CD4-positive, alpha-beta T cell (primary cell): ENCODE results near the gene PAX4. TPM values are rescaled to one million over a fixed set of nuclear protein-coding genes. Genes with fewer than 3 reads are reported as not detected.

Experiments
- ATAC-seq: fragments of 200-7000 bp; cut with Tn5 transposase; one replicate; pipeline ENCODE4 v1.10.0; 2022; ENCODE audit warnings: mild to moderate bottlenecking; ENCODE audit not compliant: poor library complexity
- CTCF ChIA-PET: fragments of 350-600 bp; sonication (Branson Sonifier 250); formaldehyde crosslinking; loops from one replicate; lab custom pipeline; 2021; ENCODE audit warnings: antibody characterized with exemption, inconsistent platforms; lab: Charles Lee
- POLR2A ChIA-PET: fragments of 350-600 bp; sonication (Branson Sonifier 250); formaldehyde crosslinking; loops from one replicate; lab custom pipeline; 2021; ENCODE audit warnings: antibody characterized with exemption, inconsistent platforms; lab: Charles Lee
- DNase-seq, 14 experiments: peaks; one replicate each; pipeline ENCODE4 v3.0.0-alpha.2; 2013 to 2020; ENCODE audit warnings: mixed read lengths in 2 of 14
- H3K27ac ChIP-seq, 2 donors: one replicate each; pipeline versions ENCODE4 v1.5.1 to v1.7.0; 2013; ENCODE audit warnings: low read length in 2 of 2, low read depth in 1 of 2, mild to moderate bottlenecking in 1 of 2
- H3K27me3 ChIP-seq, 2 experiments: 1 replicate in 1 of 2; 2 replicates in 1 of 2; pipeline versions ENCODE4 v1.6.1 to v1.7.0; 2013; ENCODE audit warnings: low read length in 2 of 2, control low read depth in 1 of 2, mild to moderate bottlenecking in 1 of 2, moderate library complexity in 1 of 2; ENCODE audit not compliant: insufficient read depth in 2 of 2, control insufficient read depth in 1 of 2
- H3K36me3 ChIP-seq: one replicate; pipeline ENCODE4 v1.6.1; 2013; ENCODE audit warnings: low read length, control low read depth; ENCODE audit not compliant: insufficient read depth
- H3K4me1 ChIP-seq: one replicate; pipeline ENCODE4 v1.6.1; 2013; ENCODE audit warnings: low read length, control low read depth; ENCODE audit not compliant: insufficient read depth
- H3K4me3 ChIP-seq: one replicate; pipeline ENCODE4 v1.5.1; 2013; ENCODE audit warnings: mild to moderate bottlenecking, low read length, moderate library complexity
- H3K9me3 ChIP-seq, 2 experiments: 1 replicate in 1 of 2; 2 replicates in 1 of 2; pipeline versions ENCODE4 v1.6.1 to v1.7.0; 2013; ENCODE audit warnings: low read length in 2 of 2, mild to moderate bottlenecking in 2 of 2, control low read depth in 1 of 2, moderate library complexity in 1 of 2; ENCODE audit not compliant: control insufficient read depth in 1 of 2, insufficient read depth in 1 of 2
- H3K27ac Mint-ChIP-seq: one replicate; pipeline ENCODE4 v1.8.0; 2020; ENCODE audit warnings: mixed read lengths
- H3K27me3 Mint-ChIP-seq: one replicate; pipeline ENCODE4 v1.8.0; 2021; ENCODE audit warnings: mixed read lengths
- H3K36me3 Mint-ChIP-seq: one replicate; pipeline ENCODE4 v1.8.0; 2021; ENCODE audit warnings: low read depth, mixed read lengths
- H3K4me1 Mint-ChIP-seq: one replicate; pipeline ENCODE4 v1.8.0; 2021; ENCODE audit warnings: low read depth, mixed read lengths
- H3K4me3 Mint-ChIP-seq: one replicate; pipeline ENCODE4 v1.8.0; 2020; ENCODE audit warnings: mild to moderate bottlenecking, mixed read lengths
- H3K9me3 Mint-ChIP-seq: one replicate; pipeline ENCODE4 v1.8.0; 2020; ENCODE audit warnings: mixed read lengths
- CTCF ChIP-seq: fragments of 200-600 bp; IDR thresholded peaks from one replicate; pipeline ENCODE4 v1.8.0; 2022; ENCODE audit warnings: antibody characterized with exemption, mild to moderate bottlenecking
- intact Hi-C, 2 experiments: fragments of 100-400 bp; cut with DNase I in 1 of 2; cut with micrococcal nuclease in 1 of 2; formaldehyde crosslinking; loops; one replicate each; pipeline versions ENCODE4 v1.15.1 to v1.9.0; 2023 to 2025; cut with DNase I, micrococcal nuclease
- total RNA-seq, 174 experiments: library from RNA in 2 of 174; stranded (reverse) in 2 of 174; gene quantifications; one replicate each; pipeline ENCODE4 v1.2.3 and lab custom pipeline; 2021 to 2026

PAX4 gene
- total RNA-seq, 2 experiments from 2014 or later = not detected

- Mint-ChIP-seq H3K36me3 (no peaks in the 10 kb centered on the region), H3K27ac (no peak overlapping the region), H3K9me3 (no peaks in the 10 kb centered on the region), H3K27me3 (peaks cover 47% of the 10 kb centered on the region), H3K4me3 (no peak overlapping the region), H3K4me1 (no peaks in the 10 kb centered on the region)
- no peak for TF ChIP-seq CTCF
- Histone ChIP-seq H3K4me3 (no peak overlapping the region), H3K27ac (no peak overlapping the region), H3K9me3 (no peaks in the 10 kb centered on the region), H3K4me1 (no peaks in the 10 kb centered on the region), H3K27me3 (peaks cover 0 to 3% of the 10 kb centered on the region in 2 experiments), H3K36me3 (no peaks in the 10 kb centered on the region)
- intact Hi-C loops = no loop called here
- ChIA-PET CTCF (interaction anchor here (0.5 kb wide), 1 partner anchor 33 kb away, joined by 3 read pairs; no protein-coding TSS in a partner anchor), POLR2A (no interaction called here)
- no peak for DNase-seq
- no peak for ATAC-seq
Observed at GRCh38 chr7:127632276-127632910, 14.5 kb upstream of the PAX4 start.

GRCh38 chr7:127629268-127629854, 11.4 kb upstream of the PAX4 start:
- ATAC-seq = no peak
- peak in 10 of 14 experiments; percentile 2 to 44 (median 18) for DNase-seq
- no peak overlapping the region for H3K27ac Mint-ChIP-seq
- H3K27me3 Mint-ChIP-seq = peaks cover 40% of the 10 kb centered on the region
- no peaks in the 10 kb centered on the region for H3K9me3 Mint-ChIP-seq
- H3K4me3 Mint-ChIP-seq = no peak overlapping the region
- H3K4me1 Mint-ChIP-seq = no peaks in the 10 kb centered on the region
- H3K36me3 Mint-ChIP-seq = no peaks in the 10 kb centered on the region
- Histone ChIP-seq H3K4me3 (no peak overlapping the region), H3K9me3 (no peaks in the 10 kb centered on the region), H3K27ac (no peak overlapping the region), H3K27me3 (no peaks in the 10 kb centered on the region), H3K36me3 (no peaks in the 10 kb centered on the region), H3K4me1 (no peaks in the 10 kb centered on the region)
- TF ChIP-seq CTCF = peak; percentile 18
- intact Hi-C loops = no loop called here
- ChIA-PET CTCF (interaction anchor here (0.6 to 0.7 kb wide), 2 partner anchors 282 to 1194 kb away, joined by 3 read pairs; no protein-coding TSS in a partner anchor), POLR2A (no interaction called here)

GRCh38 chr7:127628445-127628844, 10.5 kb upstream of the PAX4 start:
- no peak overlapping the region for H3K27ac ChIP-seq
- intact Hi-C loops = no loop called here
- POLR2A ChIA-PET = no interaction called here
- no peaks in the 10 kb centered on the region for H3K27me3 ChIP-seq
- H3K27me3 Mint-ChIP-seq = peaks cover 32% of the 10 kb centered on the region
- no peaks in the 10 kb centered on the region for H3K4me1 ChIP-seq
- no peak overlapping the region for H3K27ac Mint-ChIP-seq
- CTCF ChIA-PET = interaction anchor here (0.7 kb wide), 1 partner anchor 281 kb away, joined by 3 read pairs; no protein-coding TSS in a partner anchor
- ATAC-seq (no peak), DNase-seq (no peak)
- H3K9me3 Mint-ChIP-seq = no peaks in the 10 kb centered on the region
- H3K4me1 Mint-ChIP-seq = no peaks in the 10 kb centered on the region
- H3K4me3 Mint-ChIP-seq = no peak overlapping the region
- no peaks in the 10 kb centered on the region for H3K36me3 ChIP-seq
- no peak overlapping the region for H3K4me3 ChIP-seq
- TF ChIP-seq CTCF = no peak
- H3K9me3 ChIP-seq = no peaks in the 10 kb centered on the region
- no peaks in the 10 kb centered on the region for H3K36me3 Mint-ChIP-seq
